ENCODE data around the gene MINDY4.

The MINDY4 gene

GRCh38 chr7:30770845-30771173 lies 408 bp upstream of the MINDY4 start:
- no peak for TF ChIP-seq CTCF (IDR thresholded peaks at IDR 0.05; ENCODE audit: low read depth, low read length, missing control alignments)
- peak overlapping the region; percentile 68 for H3K4me3 ChIP-seq (replicated peaks; ENCODE audit: low read depth, low read length)

GRCh38 chr7:30771880-30772425 lies 736 bp downstream of the MINDY4 start:
- no peak for DNase-seq (ENCODE audit: extremely low read depth, low read depth)
- peak overlapping the region; percentile 68 for H3K4me3 ChIP-seq (replicated peaks; ENCODE audit: low read depth, low read length)
- no peak for TF ChIP-seq CTCF (IDR thresholded peaks at IDR 0.05; ENCODE audit: low read depth, low read length, missing control alignments)

More at GRCh38 chr7:30770845-30771173, 408 bp upstream of the MINDY4 start:
- no peak for DNase-seq (ENCODE audit: extremely low read depth, low read depth)

- no peak for TF ChIP-seq CTCF (IDR thresholded peaks at IDR 0.05; ENCODE audit: low read depth, low read length, missing control alignments)
- peak overlapping the region; percentile 68; the same call in 1 of the 2 replicates for H3K4me3 ChIP-seq (replicated peaks; ENCODE audit: low read depth, low read length)
- no peak for DNase-seq (ENCODE audit: extremely low read depth, low read depth)
Measured at GRCh38 chr7:30772984-30773383, 1.8 kb downstream of the MINDY4 start.

GRCh38 chr7:30775992-30776391 lies 4.8 kb downstream of the MINDY4 start:
- DNase-seq (ENCODE audit: extremely low read depth, low read depth), result no peak
- no peak for TF ChIP-seq CTCF (IDR thresholded peaks at IDR 0.05; ENCODE audit: low read depth, low read length, missing control alignments)
- no peak overlapping the region for H3K4me3 ChIP-seq (replicated peaks; ENCODE audit: low read depth, low read length)

GRCh38 chr7:30776971-30777370 lies 5.8 kb downstream of the MINDY4 start:
- DNase-seq (ENCODE audit: extremely low read depth, low read depth), result no peak
- H3K4me3 ChIP-seq (replicated peaks; ENCODE audit: low read depth, low read length), result no peak overlapping the region
- no peak for TF ChIP-seq CTCF (IDR thresholded peaks at IDR 0.05; ENCODE audit: low read depth, low read length, missing control alignments)

GRCh38 chr7:30778255-30779025 lies 7.2 kb downstream of the MINDY4 start:
- TF ChIP-seq CTCF (IDR thresholded peaks at IDR 0.05; ENCODE audit: low read depth, low read length, missing control alignments), result no peak
- peak; percentile 81 for DNase-seq (ENCODE audit: extremely low read depth, low read depth)
- H3K4me3 ChIP-seq (replicated peaks; ENCODE audit: low read depth, low read length), result peak overlapping the region; percentile 19

All from HFF-Myc (cell line).